WTC11 (cell line): ENCODE measurements around the gene GIMAP8.

ENCODE experiments used
- CTCF ChIP-seq: fragments of 200-600 bp; IDR thresholded peaks from 2 replicates; pipeline ENCODE4 v1.8.0; 2022; ENCODE audit warnings: antibody characterized with exemption
- JAZF1 ChIP-seq: fragments of 250-450 bp; sonication (Bioruptor Pico); IDR thresholded peaks from 2 replicates; pipeline ENCODE4 v1.9.0; 2021; ENCODE audit warnings: moderate library complexity, mild to moderate bottlenecking, inconsistent platforms
- SP1 ChIP-seq: sonication (generic); formaldehyde crosslinking; conservative IDR thresholded peaks from 2 replicates; pipeline ENCODE4 v1.8.1; 2022; ENCODE audit warnings: missing genetic modification reagents

- TF ChIP-seq CTCF (no peak), SP1 (CRISPR knock-in tag) (no peak), JAZF1 (CRISPR knock-in tag) (no peak)
Observed at GRCh38 chr7:150429699-150430098, 20.7 kb upstream of the GIMAP8 start.
